ENCODE data around the gene CRELD2. TPM values are rescaled to one million over a fixed set of nuclear protein-coding genes. Genes with fewer than 3 reads are reported as not detected.

The CRELD2 gene
- total and polyA plus RNA-seq, 2 of the 13 experiments (the other 11 are each of a cell fraction or from before 2014, with no cell fraction given): 17.2 to 44.7 TPM

DNA sequence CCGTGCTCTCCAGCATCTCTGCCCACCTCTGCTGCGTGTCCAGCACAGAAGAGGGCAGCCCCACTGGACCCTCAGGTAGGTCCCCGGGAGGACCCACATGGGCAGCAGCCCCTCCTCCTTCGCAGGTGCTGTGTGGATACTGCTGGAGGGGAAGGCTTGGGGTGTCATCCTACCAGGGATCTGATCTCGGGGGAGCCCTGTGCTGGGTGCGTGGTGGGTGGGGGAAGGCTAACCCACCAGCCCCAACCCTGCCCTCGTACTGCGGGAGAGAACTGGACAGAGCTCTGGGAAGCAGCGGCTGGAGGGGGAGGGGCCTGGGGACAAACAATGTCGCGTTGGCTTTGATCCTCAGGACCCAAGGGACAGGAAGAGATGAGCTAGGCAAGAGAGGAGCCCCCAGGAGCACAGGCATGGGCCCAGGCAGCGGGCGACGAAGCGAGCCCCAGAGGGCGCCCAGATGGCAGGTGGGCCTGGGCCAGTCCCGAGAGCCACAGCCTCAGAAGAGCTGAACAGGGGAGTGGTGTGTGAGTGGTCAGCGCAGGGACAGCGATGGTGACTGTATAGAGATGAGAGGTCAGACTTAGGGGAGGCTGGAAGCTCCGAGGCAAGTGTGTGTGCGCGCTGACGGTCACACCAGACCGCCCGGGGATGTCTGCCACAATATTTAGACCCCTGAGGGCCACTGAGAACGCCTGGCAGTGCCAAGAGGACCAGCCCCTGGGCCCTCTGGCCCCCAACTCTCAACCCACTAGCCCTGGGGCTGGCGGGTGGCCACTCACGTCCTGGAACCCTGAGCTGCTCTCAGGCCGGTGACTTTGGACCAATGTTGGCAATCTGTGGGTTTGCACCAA lies 40.7 kb downstream of the CRELD2 start (continued):
- TF ChIP-seq, protein P1, sequence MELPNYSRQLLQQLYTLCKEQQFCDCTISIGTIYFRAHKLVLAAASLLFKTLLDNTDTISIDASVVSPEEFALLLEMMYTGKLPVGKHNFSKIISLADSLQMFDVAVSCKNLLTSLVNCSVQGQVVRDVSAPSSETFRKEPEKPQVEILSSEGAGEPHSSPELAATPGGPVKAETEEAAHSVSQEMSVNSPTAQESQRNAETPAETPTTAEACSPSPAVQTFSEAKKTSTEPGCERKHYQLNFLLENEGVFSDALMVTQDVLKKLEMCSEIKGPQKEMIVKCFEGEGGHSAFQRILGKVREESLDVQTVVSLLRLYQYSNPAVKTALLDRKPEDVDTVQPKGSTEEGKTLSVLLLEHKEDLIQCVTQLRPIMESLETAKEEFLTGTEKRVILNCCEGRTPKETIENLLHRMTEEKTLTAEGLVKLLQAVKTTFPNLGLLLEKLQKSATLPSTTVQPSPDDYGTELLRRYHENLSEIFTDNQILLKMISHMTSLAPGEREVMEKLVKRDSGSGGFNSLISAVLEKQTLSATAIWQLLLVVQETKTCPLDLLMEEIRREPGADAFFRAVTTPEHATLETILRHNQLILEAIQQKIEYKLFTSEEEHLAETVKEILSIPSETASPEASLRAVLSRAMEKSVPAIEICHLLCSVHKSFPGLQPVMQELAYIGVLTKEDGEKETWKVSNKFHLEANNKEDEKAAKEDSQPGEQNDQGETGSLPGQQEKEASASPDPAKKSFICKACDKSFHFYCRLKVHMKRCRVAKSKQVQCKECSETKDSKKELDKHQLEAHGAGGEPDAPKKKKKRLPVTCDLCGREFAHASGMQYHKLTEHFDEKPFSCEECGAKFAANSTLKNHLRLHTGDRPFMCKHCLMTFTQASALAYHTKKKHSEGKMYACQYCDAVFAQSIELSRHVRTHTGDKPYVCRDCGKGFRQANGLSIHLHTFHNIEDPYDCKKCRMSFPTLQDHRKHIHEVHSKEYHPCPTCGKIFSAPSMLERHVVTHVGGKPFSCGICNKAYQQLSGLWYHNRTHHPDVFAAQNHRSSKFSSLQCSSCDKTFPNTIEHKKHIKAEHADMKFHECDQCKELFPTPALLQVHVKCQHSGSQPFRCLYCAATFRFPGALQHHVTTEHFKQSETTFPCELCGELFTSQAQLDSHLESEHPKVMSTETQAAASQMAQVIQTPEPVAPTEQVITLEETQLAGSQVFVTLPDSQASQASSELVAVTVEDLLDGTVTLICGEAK (IDR thresholded peaks at IDR 0.05): no peak
- TF ChIP-seq, protein P1 (CRISPR knock-in tag; IDR thresholded peaks at IDR 0.05): no peak; the same call in 1 of the 2 replicates
- TF ChIP-seq, protein P2, sequence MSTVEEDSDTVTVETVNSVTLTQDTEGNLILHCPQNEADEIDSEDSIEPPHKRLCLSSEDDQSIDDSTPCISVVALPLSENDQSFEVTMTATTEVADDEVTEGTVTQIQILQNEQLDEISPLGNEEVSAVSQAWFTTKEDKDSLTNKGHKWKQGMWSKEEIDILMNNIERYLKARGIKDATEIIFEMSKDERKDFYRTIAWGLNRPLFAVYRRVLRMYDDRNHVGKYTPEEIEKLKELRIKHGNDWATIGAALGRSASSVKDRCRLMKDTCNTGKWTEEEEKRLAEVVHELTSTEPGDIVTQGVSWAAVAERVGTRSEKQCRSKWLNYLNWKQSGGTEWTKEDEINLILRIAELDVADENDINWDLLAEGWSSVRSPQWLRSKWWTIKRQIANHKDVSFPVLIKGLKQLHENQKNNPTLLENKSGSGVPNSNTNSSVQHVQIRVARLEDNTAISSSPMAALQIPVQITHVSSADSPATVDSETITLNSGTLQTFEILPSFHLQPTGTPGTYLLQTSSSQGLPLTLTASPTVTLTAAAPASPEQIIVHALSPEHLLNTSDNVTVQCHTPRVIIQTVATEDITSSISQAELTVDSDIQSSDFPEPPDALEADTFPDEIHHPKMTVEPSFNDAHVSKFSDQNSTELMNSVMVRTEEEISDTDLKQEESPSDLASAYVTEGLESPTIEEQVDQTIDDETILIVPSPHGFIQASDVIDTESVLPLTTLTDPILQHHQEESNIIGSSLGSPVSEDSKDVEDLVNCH (CRISPR knock-in tag; IDR thresholded peaks at IDR 0.05): no peak
- TF ChIP-seq REL (CRISPR knock-in tag; conservative IDR thresholded peaks at IDR 0.05) (0 out of 2 replicates have a peak, but pooled peaks have one; percentile 53), HMGA1 (CRISPR knock-in tag; conservative IDR thresholded peaks at IDR 0.05) (no peak), PHF8 (CRISPR knock-in tag; IDR thresholded peaks at IDR 0.05) (peak; percentile 12; the same call in 1 of the 2 replicates), ZFX (CRISPR knock-in tag; IDR thresholded peaks at IDR 0.05; ENCODE audit: low read depth) (peak; percentile 82), TAF15 (IDR thresholded peaks at IDR 0.05; ENCODE audit: low read depth, low read length, poor library complexity, severe bottlenecking) (peak; percentile 22), SYNCRIP (IDR thresholded peaks at IDR 0.05; ENCODE audit: insufficient read depth, low read depth, low read length) (no peak), ARNTL (CRISPR knock-in tag; IDR thresholded peaks at IDR 0.05) (0 out of 2 replicates have a peak, but pooled peaks have one; percentile 2), MTA3 (CRISPR knock-in tag; IDR thresholded peaks at IDR 0.05) (no peak), ZIK1 (CRISPR knock-in tag; IDR thresholded peaks at IDR 0.05; ENCODE audit: borderline replicate concordance, low read depth) (peak; percentile 50; the same call in 1 of the 2 replicates), IRF2 (CRISPR knock-in tag; IDR thresholded peaks at IDR 0.05) (peak; percentile 40; the same call in 1 of the 2 replicates), KAT8 (CRISPR knock-in tag; IDR thresholded peaks at IDR 0.05) (peak; percentile 13; the same call in 1 of the 2 replicates), RFX3 (CRISPR knock-in tag; IDR thresholded peaks at IDR 0.05) (no peak)
- TF ChIP-seq, protein P3, sequence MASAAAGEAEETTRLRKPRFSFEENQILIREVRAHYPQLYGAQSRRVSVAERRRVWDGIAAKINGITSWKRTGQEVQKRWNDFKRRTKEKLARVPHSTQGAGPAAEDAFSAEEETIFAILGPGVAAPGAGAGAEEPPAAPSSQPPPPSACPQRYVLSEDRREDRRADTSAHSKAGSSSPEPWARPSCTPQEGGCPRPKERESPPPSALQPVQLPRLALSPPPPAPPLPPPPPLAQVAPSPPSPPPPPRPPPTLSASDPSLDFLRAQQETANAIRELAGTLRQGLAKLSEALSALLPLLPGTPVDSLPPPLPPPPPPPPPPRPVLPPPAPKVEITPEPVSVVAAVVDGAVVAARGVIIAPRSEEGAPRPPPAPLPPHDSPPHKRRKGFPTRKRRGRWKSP (CRISPR knock-in tag; IDR thresholded peaks at IDR 0.05): peak; percentile 74; the same call in 1 of the 2 replicates

Measured in HepG2 (cell line).